Cerebellar cortex (tissue), 1 donor: ENCODE measurements around the gene STARD8.
"Not testable (repeated sequence)": the region's sequence is repeated elsewhere in the genome, so short reads cannot be mapped to it uniquely, and the experiment has no call there.

Experiments
- DNase-seq: peaks from one replicate; pipeline ENCODE4 v3.0.0-alpha.2; 2015; ENCODE audit warnings: low spot score

STARD8 gene

GRCh38 chrX:68659786-68660185 is 12.3 kb downstream of the STARD8 start:
- DNase-seq = no peak

DNA sequence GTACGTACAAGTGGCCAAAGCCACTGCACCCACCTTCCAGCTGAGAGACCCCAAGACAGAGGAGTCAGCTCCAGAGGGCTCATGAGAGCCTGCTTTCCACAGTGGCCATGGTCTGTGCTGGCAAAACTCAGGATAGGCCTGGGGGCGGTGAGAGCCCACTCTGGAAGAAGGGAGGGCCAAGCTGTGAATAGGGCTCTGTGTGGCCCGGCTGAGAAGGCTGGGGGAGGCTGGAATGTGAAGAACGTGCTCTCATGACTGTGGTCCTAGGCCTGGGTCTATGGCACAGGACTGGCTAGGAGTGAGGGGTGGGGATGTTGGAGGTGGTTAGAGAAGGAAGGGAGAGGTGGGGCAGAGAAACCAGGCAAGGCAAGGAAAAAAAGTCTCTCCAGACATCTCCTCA is 13.3 kb downstream of the STARD8 start:
- DNase-seq = no peak

GRCh38 chrX:68665502-68665901 is 18.0 kb downstream of the STARD8 start:
- DNase-seq = no peak

- DNase-seq = no peak
These were observed 19.1 kb downstream of the STARD8 start for GRCh38 chrX:68666580-68666979.

- DNase-seq = no peak
These were observed 21.8 kb downstream of the STARD8 start for GRCh38 chrX:68669094-68669860.

- DNase-seq = no peak
These were observed 22.4 kb downstream of the STARD8 start for GRCh38 chrX:68669871-68670270.

DNA sequence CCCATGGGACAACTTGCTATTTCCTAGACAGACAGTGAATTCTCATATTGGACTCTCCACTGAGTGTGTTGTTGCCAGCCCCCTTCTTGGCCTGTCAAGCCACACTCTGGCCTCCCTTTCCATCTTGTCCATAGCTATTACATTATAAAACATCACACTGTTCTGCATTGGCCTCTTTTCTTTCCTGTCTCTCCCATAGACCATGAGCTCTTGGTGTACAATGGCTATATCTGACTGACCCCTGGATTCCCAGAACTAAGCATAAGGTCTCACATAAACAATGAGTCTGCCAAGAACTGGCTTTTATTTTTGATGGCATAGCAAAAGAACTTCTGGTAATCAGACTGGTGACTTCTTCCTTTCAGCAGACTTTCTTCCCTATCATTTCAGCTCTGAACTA is 23.8 kb downstream of the STARD8 start:
- DNase-seq = no peak

DNA sequence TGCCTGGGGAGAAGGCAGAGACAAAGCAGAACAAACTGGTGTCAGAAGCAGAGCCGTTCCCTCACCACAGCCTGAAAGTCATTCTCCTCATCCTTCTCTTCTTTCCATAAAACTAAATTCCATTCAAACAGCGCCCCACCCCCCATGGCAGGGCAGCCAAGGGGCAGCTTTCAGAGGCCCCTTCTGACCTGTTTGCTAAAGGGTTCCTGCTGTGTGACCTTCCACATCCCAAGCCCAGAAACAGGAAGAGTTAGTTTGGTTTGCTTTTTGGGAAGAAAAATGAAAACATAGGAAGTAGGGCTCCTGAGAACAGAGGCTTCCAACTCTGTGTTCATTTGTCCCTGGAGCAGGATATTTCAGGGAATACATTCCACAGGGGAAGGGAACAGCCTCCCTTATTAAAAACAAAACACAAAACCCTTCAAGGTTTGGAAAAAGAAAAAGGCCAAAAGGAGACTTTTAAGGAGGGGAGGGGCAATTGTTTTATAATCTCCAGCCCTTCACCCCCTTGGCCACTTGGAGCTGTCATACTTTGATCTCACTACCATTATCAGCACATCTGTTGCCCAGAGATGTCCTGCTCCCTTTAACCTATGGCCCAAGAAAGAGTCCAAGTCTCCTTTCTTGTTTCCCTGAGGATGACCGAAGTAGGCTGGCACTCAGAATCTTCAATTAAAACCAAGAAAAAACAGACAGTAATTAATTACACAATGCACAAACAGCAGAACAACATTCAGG is 25.3 kb downstream of the STARD8 start:
- DNase-seq = no peak

DNA sequence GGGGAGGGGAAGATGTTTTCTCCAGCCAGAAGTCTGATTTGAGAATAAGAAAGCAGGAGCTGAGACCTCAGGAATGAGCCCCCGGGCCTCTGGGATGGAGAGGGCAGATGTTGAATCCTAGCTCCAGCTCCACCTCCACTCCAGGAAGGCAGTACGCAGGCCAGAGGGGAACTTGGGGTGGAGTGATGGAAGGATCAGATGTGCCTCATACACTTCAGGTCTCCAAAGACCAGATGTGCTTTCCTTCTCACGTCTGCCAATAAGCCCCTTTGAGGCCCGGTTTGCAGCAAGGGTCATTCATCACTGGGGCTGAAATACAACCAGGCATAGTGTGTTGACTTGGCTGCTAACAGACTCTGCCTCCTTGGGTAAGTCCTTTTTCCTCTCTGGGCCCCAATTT is 28.1 kb downstream of the STARD8 start:
- no peak for DNase-seq

GRCh38 chrX:68676335-68676734 is 28.9 kb downstream of the STARD8 start:
- no peak for DNase-seq

DNA sequence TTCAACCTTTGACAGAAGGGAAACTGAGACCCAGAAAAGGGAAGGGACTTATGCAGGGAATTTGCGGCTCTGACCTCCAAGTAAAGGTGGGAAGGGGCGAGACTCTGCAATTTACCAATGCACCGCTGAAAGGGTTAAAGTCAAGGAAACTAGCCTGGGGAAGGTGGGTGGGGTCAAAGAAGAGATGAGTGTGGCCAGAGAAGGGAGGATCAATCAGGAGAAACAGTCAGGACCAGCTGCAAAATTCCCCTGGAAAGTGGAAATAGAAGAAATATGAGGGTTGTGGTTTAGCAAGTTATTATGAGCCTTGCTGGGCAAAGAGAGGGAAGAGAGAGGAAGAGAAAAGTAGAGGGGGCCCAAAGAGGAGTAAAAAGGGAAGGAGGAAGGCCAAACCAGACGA is 30.5 kb downstream of the STARD8 start:
- no peak for DNase-seq

DNA sequence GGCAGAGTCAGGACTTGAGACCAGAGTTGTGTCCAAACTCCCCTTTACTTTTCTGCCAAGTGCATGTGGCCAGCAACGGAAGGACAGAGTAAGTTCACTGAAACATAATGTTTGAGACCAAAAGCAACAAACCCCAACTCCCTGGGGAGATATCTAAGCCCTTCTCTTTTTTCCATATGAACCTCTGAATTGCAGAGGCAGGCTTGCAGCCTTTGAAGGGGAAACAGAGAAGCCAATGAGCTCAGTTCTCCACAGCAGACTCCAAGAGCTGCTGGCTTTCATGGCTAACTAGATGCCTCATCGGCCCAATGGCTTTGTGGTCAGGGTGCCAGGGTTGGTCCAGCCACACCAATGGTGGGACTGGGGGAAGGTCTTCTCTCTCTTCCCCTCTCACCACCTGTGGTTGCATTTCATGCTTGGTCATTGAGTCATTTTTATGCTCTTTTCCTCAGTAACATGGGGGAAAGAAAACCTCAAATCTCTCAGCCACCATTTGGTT is 34.0 kb downstream of the STARD8 start:
- DNase-seq = no peak

- no peak for DNase-seq
These were observed 35.3 kb downstream of the STARD8 start for GRCh38 chrX:68682790-68683189.

DNA sequence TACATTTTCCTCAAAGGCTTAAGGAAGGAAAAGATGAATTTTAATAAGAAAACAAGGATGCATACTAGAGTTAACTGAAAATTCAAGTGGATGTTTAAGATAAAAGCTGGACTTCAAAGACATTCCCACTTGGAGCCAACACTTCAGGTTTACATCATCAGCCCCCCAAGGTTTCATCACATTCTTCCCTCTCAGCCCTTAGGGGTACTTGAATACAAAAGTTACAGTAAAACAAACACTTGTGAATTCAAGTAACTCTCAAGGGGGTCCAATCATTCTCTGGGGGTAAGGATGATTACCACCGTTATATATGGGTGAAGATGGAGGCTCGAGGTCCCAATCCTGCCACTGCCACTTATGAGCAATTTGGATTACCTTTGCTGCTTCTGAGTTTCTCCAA is 36.1 kb downstream of the STARD8 start:
- no peak for DNase-seq

- DNase-seq = no peak
These were observed 36.9 kb downstream of the STARD8 start for GRCh38 chrX:68684291-68684918.

- no peak for DNase-seq
These were observed 37.4 kb downstream of the STARD8 start for GRCh38 chrX:68684919-68685304.

DNA sequence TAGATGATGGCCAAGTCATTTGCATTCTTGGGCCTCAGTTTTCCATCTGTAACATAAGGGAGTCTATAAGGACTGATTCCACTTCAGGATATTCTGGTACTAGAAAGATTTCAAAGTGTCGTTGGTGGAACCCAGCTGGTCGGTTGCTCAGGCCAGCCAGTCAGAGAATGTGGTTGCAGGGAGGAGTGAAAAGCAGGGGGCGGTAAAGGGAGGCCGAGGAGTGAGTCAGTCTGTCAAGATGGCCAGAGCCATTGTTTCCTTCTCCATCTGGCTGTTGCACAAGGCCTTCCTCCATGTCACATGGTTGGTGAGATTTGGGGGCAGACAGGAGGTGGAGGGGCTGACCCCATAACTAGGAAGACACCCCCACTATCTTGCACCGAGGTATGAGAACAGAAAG is 38.2 kb downstream of the STARD8 start:
- DNase-seq = no peak

- no peak for DNase-seq
These were observed 38.9 kb downstream of the STARD8 start for GRCh38 chrX:68686097-68686977.

GRCh38 chrX:68688931-68689330 is 41.5 kb downstream of the STARD8 start:
- DNase-seq = not testable (repeated sequence)

DNA sequence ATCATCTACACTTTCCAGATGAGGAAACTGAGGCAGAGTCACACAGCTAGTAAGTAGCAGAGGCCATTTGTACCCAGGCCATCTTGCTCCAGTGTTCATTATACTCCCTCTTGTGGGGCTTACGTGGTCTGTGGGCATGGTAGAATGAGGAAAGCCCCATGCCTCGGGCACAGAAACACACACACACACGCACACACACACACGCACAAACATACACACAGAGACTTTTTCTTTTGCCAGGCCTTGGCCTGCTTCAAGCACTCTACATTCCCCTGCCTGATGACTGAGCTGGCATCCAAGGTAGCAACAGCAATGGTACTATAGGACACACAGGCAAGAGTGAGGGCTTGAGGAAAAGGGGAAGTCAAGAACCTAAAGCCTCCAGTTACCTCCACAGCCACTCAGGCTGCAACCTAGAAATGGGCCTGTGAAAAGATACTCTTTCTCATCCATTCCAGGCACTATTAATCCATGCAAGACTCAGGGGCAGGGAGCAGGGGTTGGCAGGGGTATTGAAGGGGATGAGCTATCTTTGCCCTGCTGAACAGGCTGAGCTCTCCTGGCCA is 43.6 kb downstream of the STARD8 start:
- no peak for DNase-seq

DNA sequence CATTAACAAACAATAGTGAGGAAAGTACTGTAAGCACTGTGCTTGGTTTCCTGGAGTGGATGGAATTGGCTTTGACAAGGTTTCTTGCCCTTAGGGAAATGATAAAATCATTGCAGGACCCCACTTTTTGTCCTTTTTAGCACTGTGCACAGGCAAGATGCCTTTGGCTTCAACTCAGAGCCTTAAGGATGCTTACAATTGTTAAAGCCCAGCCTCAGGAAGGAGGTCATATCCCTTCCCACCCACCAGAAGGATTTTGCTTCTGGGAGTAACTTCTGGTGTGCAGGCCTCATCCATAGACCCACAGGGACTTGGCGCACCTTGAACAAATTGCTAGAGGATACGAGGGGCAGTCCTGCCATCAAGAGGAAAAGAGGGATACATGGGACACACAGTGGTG is 44.5 kb downstream of the STARD8 start:
- no peak for DNase-seq

DNA sequence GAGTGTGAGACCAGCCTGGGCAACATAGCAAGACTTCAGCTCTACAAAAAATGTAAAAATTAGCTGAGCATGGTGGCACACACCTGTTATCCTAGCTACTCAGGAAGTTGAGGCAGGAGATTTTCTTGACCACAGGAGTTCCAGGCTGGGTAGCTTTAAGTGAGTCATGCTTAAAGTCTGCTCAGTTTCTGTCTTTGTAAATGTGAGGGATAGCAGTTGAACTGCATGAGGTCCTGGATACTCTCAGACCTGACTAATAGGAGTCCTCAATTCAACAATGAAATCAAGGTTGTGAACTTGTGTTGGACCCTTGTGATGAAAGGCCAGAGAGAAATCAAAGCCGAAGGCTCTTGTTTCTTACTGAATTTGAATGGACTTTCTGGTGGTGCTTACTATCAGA is 45.2 kb downstream of the STARD8 start:
- no peak for DNase-seq
